Endothelial cell of umbilical vein (primary cell): ENCODE results near the gene TRIM3. TPM values are rescaled to one million over a fixed set of nuclear protein-coding genes. Genes with fewer than 3 reads are reported as not detected.
A peak's percentile ranks its signal among the peaks of the same experiment; 100 is the strongest.
"Not testable (repeated sequence)": the region's sequence is repeated elsewhere in the genome, so short reads cannot be mapped to it uniquely, and the experiment has no call there.

Source experiments
- BruUV-seq: library from RNA; stranded (reverse); fragments of 400-500 nt; replicated peaks from 2 replicates; lab custom pipeline; 2021; lab: Mats Ljungman, UMichigan
- CTCF ChIA-PET: fragments of 300-600, 350-600 bp; sonication (Branson Sonifier 250); formaldehyde crosslinking; loops from one replicate; lab custom pipeline; 2021; ENCODE audit warnings: antibody characterized with exemption, inconsistent platforms; lab: Charles Lee
- POLR2A ChIA-PET: fragments of 300-600, 350-600 bp; sonication (Branson Sonifier 250); formaldehyde crosslinking; loops from one replicate; lab custom pipeline; 2021; ENCODE audit warnings: antibody characterized with exemption, inconsistent platforms; lab: Charles Lee
- DNase-seq: peaks from one replicate; pipeline ENCODE4 v3.0.0-alpha.2; 2011; ENCODE audit warnings: low read depth, low spot score
- FAIRE-seq: peaks from 2 replicates; lab custom pipeline; 2011; peaks lifted over from hg19 to GRCh38; lab: Jason Lieb, UNC
- H2AFZ ChIP-seq: 2 replicates; pipeline ENCODE4 v1.6.0; 2012; ENCODE audit warnings: low read depth, low read length, control low read depth, inconsistent platforms
- H3K27ac ChIP-seq: 2 replicates; pipeline ENCODE4 v1.5.1; 2011; ENCODE audit warnings: low read depth, mild to moderate bottlenecking, control low read depth, low read length, moderate library complexity; ENCODE audit not compliant: insufficient read depth
- H3K27me3 ChIP-seq, 2 experiments: 2 replicates each; pipeline versions ENCODE4 v1.6.0 to v1.6.1; 2011; ENCODE audit warnings: low read length in 2 of 2, mixed read lengths in 1 of 2; ENCODE audit not compliant: control insufficient read depth in 2 of 2, insufficient read depth in 2 of 2
- H3K36me3 ChIP-seq, 2 experiments: 2 replicates in 1 of 2; 3 replicates in 1 of 2; pipeline ENCODE4 v1.5.1; 2011; ENCODE audit warnings: low read length in 2 of 2, mild to moderate bottlenecking in 1 of 2, moderate library complexity in 1 of 2; ENCODE audit not compliant: control insufficient read depth in 2 of 2, insufficient read depth in 2 of 2; ENCODE audit errors: extremely low read depth in 1 of 2
- H3K4me1 ChIP-seq: 3 replicates; pipeline ENCODE4 v1.5.1; 2011; ENCODE audit warnings: mild to moderate bottlenecking, low read length; ENCODE audit not compliant: control insufficient read depth, insufficient read depth; ENCODE audit errors: extremely low read depth
- H3K4me2 ChIP-seq: 2 replicates; pipeline ENCODE4 v1.6.1; 2011; ENCODE audit warnings: low read length, control low read depth, mixed read lengths; ENCODE audit not compliant: insufficient read depth
- H3K4me3 ChIP-seq, 3 experiments: fragments of 200-600 bp in 1 of 3; sonication (generic), shearing (Covaris generic) in 1 of 3; replicated peaks in 1 of 3; 2 replicates each; pipeline ENCODE4 v1.5.1; 2011 to 2016; ENCODE audit warnings: control low read depth in 3 of 3, low read length in 3 of 3, mild to moderate bottlenecking in 2 of 3, inconsistent platforms in 1 of 3, low read depth in 1 of 3, moderate library complexity in 1 of 3; ENCODE audit not compliant: insufficient read depth in 1 of 3
- H3K79me2 ChIP-seq: 2 replicates; pipeline ENCODE4 v1.6.0; 2012; ENCODE audit warnings: low read length, inconsistent platforms; ENCODE audit not compliant: control insufficient read depth, insufficient read depth
- H3K9ac ChIP-seq: replicated peaks from 2 replicates; pipeline ENCODE3; 2011; ENCODE audit warnings: low read length, control low read depth; ENCODE audit not compliant: insufficient read depth; ENCODE audit errors: extremely low read depth
- H3K9me1 ChIP-seq: replicated peaks from 3 replicates; pipeline ENCODE4 v1.6.0; 2011; ENCODE audit warnings: mild to moderate bottlenecking, low read length; ENCODE audit not compliant: control insufficient read depth, insufficient read depth; ENCODE audit errors: extremely low read depth
- H3K9me3 ChIP-seq: replicated peaks from 2 replicates; pipeline ENCODE4 v1.5.1; 2012; ENCODE audit warnings: low read length, inconsistent platforms; ENCODE audit not compliant: control insufficient read depth, insufficient read depth
- H4K20me1 ChIP-seq: replicated peaks from 2 replicates; pipeline ENCODE3; 2011; ENCODE audit warnings: mild to moderate bottlenecking, low read length; ENCODE audit not compliant: control insufficient read depth, insufficient read depth; ENCODE audit errors: extremely low read depth
- EZH2 ChIP-seq: IDR thresholded peaks from 2 replicates; pipeline ENCODE4 v1.6.1; 2012; ENCODE audit warnings: borderline replicate concordance, low read depth, mild to moderate bottlenecking, moderate library complexity, low read length, inconsistent platforms; ENCODE audit not compliant: severe bottlenecking
- FOS ChIP-seq: IDR thresholded peaks from 2 replicates; pipeline ENCODE4 v1.6.1; 2011; ENCODE audit warnings: mild to moderate bottlenecking, low read length, moderate library complexity, borderline replicate concordance; ENCODE audit not compliant: insufficient read depth
- GATA2 ChIP-seq: IDR thresholded peaks from 2 replicates; pipeline ENCODE4 v1.7.0; 2011; ENCODE audit warnings: low read depth, mild to moderate bottlenecking, moderate library complexity, mixed read lengths, low read length; ENCODE audit not compliant: insufficient read length, insufficient read depth
- JUN ChIP-seq: IDR thresholded peaks from 2 replicates; pipeline ENCODE4 v1.6.1; 2011; ENCODE audit warnings: borderline replicate concordance, low read depth; ENCODE audit not compliant: insufficient read length, insufficient read depth
- POLR2A ChIP-seq: IDR thresholded peaks from 2 replicates; pipeline ENCODE4 v1.6.1; 2012; ENCODE audit warnings: low read depth, mild to moderate bottlenecking, control low read depth, low read length
- POLR2AphosphoS5 ChIP-seq: IDR thresholded peaks from 2 replicates; pipeline ENCODE4 v1.6.1; 2012; ENCODE audit warnings: low read depth, mild to moderate bottlenecking, control low read depth, low read length, moderate library complexity; ENCODE audit not compliant: insufficient read depth
- dilution Hi-C: fragments of 300-500 bp; cut with MboI; formaldehyde crosslinking; loops from one replicate; pipeline ENCODE4 v1.15.0; 2019; ENCODE audit warnings: low sequenced_read_pairs; ENCODE audit not compliant: extremely low pct_ligation_motif_present
- intact Hi-C: fragments of 100-400 bp; cut with micrococcal nuclease; formaldehyde crosslinking; loops from one replicate; pipeline ENCODE4 v1.10.0; 2022
- polyA plus RNA-seq, 4 experiments: library from polyadenylated mRNA; depleted of rRNA in 3 of 4; stranded (reverse) in 3 of 4; unstranded in 1 of 4; fragments of >200 nt; gene quantifications; 2 replicates each; pipeline versions ENCODE4 v1.2.1 to v1.2.3, GENCODE V29; 2011 to 2012; ENCODE audit warnings: missing spikeins in 1 of 4
- total RNA-seq: library from RNA; stranded (reverse); gene quantifications from 2 replicates; pipeline ENCODE4 v1.2.3, GENCODE V29; 2021
- TF ChIP-seq, protein P1 (sequence below), 2 donors: IDR thresholded peaks; 1 replicate in 1 of 2; 2 replicates in 1 of 2; pipeline ENCODE4 v1.5.1; 2011; ENCODE audit warnings: low read length in 2 of 2, mild to moderate bottlenecking in 2 of 2, moderate library complexity in 2 of 2, control low read depth in 1 of 2, inconsistent platforms in 1 of 2, low read depth in 1 of 2; ENCODE audit not compliant: insufficient read depth in 1 of 2; ENCODE audit errors: extremely low read depth in 1 of 2

TRIM3 gene
- total and polyA plus RNA-seq, 2 donors (not counting 3 experiments of a cell fraction or from before 2014, with no cell fraction given): 21.8 to 29.2 TPM

DNA sequence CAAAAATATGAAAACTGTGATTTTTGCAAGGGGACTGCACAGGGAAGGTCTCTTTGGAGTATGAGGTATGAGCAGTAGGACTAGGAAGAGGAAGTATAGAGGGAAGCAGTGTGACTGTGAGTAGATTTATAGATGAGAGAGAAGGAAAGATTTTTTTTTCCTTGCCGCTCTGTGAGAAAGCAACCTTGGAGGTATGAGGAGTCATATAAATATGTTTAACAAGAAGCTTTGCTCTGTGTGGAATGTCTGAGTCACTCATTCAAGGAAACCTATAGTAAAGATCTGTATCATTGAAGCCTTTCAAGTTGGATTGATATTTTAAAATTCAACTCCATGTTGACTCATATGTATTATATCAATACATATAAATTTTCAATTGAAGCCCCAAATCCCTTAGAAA lies 49.5 kb upstream of the TRIM3 start:
- FAIRE-seq (peak; percentile 62), DNase-seq (peak; percentile 53)
- Histone ChIP-seq H3K9me1 (no peaks in the 10 kb centered on the region), H3K36me3 (no peaks in the 10 kb centered on the region), H3K27ac (no peak overlapping the region), H3K4me3 (no peak overlapping the region), H3K9ac (no peak overlapping the region), H3K27me3 (no peaks in the 10 kb centered on the region), H3K4me1 (peaks cover 10% of the 10 kb centered on the region), H2AFZ (no peak overlapping the region), H3K9me3 (no peaks in the 10 kb centered on the region), H3K79me2 (no peaks in the 10 kb centered on the region), H4K20me1 (no peaks in the 10 kb centered on the region), H3K4me2 (peak overlapping the region; percentile 39)
- no peak for TF ChIP-seq POLR2AphosphoS5
- TF ChIP-seq, protein P1, sequence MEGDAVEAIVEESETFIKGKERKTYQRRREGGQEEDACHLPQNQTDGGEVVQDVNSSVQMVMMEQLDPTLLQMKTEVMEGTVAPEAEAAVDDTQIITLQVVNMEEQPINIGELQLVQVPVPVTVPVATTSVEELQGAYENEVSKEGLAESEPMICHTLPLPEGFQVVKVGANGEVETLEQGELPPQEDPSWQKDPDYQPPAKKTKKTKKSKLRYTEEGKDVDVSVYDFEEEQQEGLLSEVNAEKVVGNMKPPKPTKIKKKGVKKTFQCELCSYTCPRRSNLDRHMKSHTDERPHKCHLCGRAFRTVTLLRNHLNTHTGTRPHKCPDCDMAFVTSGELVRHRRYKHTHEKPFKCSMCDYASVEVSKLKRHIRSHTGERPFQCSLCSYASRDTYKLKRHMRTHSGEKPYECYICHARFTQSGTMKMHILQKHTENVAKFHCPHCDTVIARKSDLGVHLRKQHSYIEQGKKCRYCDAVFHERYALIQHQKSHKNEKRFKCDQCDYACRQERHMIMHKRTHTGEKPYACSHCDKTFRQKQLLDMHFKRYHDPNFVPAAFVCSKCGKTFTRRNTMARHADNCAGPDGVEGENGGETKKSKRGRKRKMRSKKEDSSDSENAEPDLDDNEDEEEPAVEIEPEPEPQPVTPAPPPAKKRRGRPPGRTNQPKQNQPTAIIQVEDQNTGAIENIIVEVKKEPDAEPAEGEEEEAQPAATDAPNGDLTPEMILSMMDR (IDR thresholded peaks at IDR 0.05; ENCODE audit: extremely low read depth in 1 of 2, insufficient read depth in 1 of 2, low read depth in 1 of 2, low read length in 2 of 2): no peak
- no peak for TF ChIP-seq EZH2
- TF ChIP-seq GATA2: peak; percentile 55
- peak; percentile 64 for TF ChIP-seq FOS
- TF ChIP-seq POLR2A: no peak
- peak; percentile 79 for TF ChIP-seq JUN
- ChIA-PET POLR2A (no interaction called here), CTCF (interaction anchor here (1.0 to 2.9 kb wide), 7 partner anchors 8 to 235 kb away, joined by 3 to 17 read pairs (median 8); no protein-coding TSS in a partner anchor)
- BruUV-seq: no TSS peak
- dilution Hi-C loops: no loop called here
- intact Hi-C loops: loop anchor here (2.0 kb wide), 1 partner anchor 160 kb away; the partner anchor contains the start of gene MRPL17

DNA sequence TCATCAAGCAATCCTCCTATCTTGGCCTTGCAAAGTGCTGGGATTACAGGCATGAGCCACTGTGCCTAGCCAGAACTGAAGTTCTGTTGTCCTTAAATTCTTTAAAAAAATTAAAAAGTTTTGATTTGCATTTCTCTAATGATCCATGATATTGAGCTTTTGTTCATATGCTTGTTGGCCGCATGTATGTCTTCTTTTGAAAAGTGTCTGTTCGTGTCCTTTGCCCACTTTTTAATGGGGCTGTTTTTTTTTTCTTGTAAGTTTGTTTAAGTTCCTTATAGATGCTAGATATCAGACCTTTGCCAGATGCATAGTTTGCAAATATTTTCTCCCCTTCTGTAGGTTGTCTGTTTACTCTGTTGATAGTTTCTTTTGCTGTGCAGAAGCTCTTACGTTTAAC lies 48.2 kb upstream of the TRIM3 start:
- H3K79me2 ChIP-seq, BruUV-seq, H3K27me3 ChIP-seq, H3K36me3 ChIP-seq, H3K4me3 ChIP-seq, H2AFZ ChIP-seq, H3K4me1 ChIP-seq, FAIRE-seq, DNase-seq, H3K27ac ChIP-seq, dilution Hi-C loops, H4K20me1 ChIP-seq, H3K9ac ChIP-seq, H3K4me2 ChIP-seq, POLR2A ChIA-PET, H3K9me1 ChIP-seq, H3K9me3 ChIP-seq: not testable (repeated sequence)
- CTCF ChIA-PET: interaction anchor here (0.9 to 2.6 kb wide), 2 partner anchors 9 to 17 kb away, joined by 3 to 17 read pairs; no protein-coding TSS in a partner anchor
- intact Hi-C loops: loop anchor here (2.0 kb wide), 1 partner anchor 161 kb away; the partner anchor contains the start of gene MRPL17
